Jurkat, Clone E6-1 (cell line): ENCODE data around the gene TOP1.
A peak's percentile ranks its signal among the peaks of the same experiment; 100 is the strongest.
"Not testable (repeated sequence)": the region's sequence is repeated elsewhere in the genome, so short reads cannot be mapped to it uniquely, and the experiment has no call there.

Experiments used
- DNase-seq: peaks from one replicate; pipeline ENCODE4 v3.0.0-alpha.2; 2011; ENCODE audit warnings: low read depth, low spot score
- H3K4me3 ChIP-seq: 2 replicates; pipeline ENCODE4 v1.5.1; 2011; ENCODE audit warnings: mild to moderate bottlenecking, low read length, control low read depth, moderate library complexity

TOP1 gene

DNA sequence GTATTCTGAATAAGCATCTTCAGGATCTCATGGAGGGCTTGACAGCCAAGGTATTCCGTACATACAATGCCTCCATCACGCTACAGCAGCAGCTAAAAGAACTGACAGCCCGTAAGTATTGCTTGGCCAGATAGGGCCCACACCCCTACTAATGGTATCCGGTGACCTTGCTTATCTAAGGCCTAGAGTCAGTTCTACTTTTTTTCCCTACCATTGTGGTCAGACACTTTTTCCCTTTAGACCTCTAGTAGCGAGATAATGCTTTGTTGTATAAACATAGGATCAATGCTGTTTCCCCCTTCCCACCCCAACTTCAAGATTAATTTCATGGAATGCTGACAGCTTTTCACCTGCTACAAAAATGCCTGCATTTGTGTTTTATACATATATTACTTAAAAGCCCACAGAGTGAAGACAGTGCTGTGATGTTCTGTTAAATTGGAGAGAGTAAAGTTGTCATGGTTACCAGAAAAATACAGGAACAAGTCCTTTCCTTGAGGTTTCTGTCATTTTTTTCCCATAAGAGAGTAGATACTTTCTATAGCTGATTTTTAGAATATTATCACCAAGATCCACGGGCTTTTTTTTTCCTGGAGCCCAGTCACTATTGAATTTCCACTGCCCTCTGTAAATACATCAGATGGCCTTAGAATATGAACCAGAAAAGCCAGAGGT is 87.8 kb downstream of the TOP1 start:
- no peak overlapping the region for H3K4me3 ChIP-seq
- no peak for DNase-seq

- H3K4me3 ChIP-seq, DNase-seq: not testable (repeated sequence)
Observed at GRCh38 chr20:41118159-41118558, 89.5 kb downstream of the TOP1 start.

GRCh38 chr20:41118632-41119031 is 90.0 kb downstream of the TOP1 start:
- DNase-seq: no peak
- H3K4me3 ChIP-seq: no peak overlapping the region

GRCh38 chr20:41119614-41120561 is 91.3 kb downstream of the TOP1 start:
- H3K4me3 ChIP-seq: no peak overlapping the region
- DNase-seq: no peak

GRCh38 chr20:41121399-41121798 is 92.8 kb downstream of the TOP1 start:
- H3K4me3 ChIP-seq: no peak overlapping the region
- DNase-seq: no peak

GRCh38 chr20:41123631-41124030 is 95.0 kb downstream of the TOP1 start:
- DNase-seq: no peak
- no peak overlapping the region for H3K4me3 ChIP-seq

DNA sequence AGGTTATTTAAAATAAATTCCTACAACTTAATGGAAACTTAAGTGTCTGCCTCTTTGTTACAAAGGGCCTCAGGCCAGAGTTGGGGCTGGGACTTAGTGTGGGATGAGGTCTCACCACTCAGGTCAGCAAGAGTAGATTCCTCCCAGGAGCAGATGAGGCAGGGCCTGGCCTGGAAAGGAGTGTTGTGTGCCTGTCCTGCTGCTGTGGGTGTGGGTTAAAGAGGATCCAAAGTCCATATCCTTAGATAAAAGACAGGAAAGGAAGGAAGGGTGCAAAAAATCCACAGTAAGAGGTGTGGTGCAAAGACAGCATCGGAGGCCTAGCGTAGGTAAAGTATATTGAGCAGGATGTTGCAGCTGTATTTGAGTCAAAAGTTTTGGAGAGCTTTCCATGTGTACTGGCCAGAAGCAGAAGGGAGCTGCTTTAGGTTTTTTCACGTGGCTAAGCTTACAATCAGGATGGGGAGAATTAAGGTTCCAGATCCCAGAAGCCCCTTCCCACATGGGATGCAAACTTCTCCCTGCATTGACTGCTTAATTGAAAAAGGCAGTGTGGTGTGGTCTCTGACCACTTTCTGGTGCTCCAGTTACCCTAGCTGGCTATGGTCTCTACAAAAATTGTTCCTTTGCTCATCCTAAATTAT is 96.0 kb downstream of the TOP1 start:
- DNase-seq: no peak
- no peak overlapping the region for H3K4me3 ChIP-seq

DNA sequence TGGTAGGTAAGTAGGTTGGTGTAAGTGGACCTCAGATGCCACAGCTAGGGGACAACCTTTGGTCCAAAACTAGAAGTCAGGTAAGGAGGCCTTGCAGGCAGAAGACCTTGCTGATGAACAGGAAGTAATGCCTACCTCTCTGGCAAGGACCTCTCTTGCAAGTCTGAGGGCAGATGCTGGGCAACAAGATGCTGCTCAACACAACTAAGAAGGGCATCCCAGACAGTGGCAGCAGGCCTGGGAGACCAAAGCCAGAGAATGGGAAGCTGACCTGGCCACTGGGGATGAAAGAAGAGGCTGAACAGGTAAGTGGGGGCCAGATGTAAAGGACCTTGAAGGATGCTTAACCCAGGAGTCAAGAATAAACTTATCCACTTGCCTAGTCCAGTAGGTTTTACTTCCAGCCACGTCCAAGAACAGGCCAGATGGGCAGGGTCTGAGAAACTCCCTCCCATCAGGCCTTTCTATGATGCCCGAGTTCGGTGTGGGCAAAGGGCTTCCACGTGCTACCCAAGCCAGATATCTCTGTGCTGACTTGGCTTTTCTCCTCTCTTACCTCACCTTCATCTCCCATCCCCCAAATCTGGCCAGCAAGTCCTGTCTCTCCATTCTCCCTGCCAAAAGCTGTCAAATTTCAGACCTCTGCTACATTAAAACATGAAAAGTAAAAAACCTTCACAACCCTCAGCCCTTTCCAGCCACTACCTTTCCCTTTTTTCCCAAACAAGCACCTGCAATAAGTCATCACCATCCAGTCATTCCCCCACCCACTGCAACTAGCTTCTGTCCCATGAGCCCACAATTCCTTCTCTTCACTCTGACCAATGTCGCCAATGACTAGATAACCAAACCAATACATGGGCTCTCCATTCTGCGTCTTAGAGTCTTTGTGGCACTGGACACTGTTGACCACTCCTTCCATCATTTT is 97.2 kb downstream of the TOP1 start:
- H3K4me3 ChIP-seq: no peak overlapping the region
- no peak for DNase-seq

GRCh38 chr20:41126719-41127118 is 98.1 kb downstream of the TOP1 start:
- H3K4me3 ChIP-seq: no peak overlapping the region
- no peak for DNase-seq

DNA sequence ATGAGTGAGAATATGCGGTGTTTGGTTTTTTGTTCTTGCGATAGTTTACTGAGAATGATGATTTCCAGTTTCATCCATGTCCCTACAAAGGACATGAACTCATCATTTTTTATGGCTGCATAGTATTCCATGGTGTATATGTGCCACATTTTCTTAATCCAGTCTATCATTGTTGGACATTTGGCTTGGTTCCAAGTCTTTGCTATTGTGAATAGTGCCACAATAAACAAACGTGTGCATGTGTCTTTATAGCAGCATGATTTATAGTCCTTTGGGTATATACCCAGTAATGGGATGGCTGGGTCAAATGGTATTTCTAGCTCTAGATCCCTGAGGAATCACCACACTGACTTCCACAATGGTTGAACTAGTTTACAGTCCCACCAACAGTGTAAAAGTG is 99.7 kb downstream of the TOP1 start:
- not testable (repeated sequence) for H3K4me3 ChIP-seq, DNase-seq

GRCh38 chr20:41131594-41132387 is 103.2 kb downstream of the TOP1 start:
- no peak for DNase-seq

DNA sequence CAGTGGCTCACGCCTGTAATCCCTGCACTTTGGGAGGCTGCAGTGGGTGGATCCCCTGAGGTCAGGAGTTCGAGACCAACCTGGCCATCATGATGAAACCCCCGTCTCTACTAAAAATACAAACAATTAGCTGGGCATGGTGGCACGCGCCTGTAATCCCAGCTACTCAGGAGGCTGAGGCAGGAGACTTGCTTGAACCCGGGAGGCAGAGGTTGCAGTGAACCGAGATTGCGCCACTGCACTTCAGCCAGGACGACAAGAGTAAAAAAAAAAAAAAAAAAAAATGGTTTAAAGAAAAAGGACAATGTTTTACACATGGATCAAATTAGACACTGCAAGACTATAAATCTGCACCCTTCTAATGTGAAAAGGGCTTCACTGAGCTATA is 103.8 kb downstream of the TOP1 start:
- DNase-seq, H3K4me3 ChIP-seq: not testable (repeated sequence)

More at GRCh38 chr20:41131594-41132387, 103.2 kb downstream of the TOP1 start:
- H3K4me3 ChIP-seq: no peak overlapping the region

- no peak for DNase-seq
- H3K4me3 ChIP-seq: no peak overlapping the region
Observed at GRCh38 chr20:41133709-41134361, 105.2 kb downstream of the TOP1 start.

DNA sequence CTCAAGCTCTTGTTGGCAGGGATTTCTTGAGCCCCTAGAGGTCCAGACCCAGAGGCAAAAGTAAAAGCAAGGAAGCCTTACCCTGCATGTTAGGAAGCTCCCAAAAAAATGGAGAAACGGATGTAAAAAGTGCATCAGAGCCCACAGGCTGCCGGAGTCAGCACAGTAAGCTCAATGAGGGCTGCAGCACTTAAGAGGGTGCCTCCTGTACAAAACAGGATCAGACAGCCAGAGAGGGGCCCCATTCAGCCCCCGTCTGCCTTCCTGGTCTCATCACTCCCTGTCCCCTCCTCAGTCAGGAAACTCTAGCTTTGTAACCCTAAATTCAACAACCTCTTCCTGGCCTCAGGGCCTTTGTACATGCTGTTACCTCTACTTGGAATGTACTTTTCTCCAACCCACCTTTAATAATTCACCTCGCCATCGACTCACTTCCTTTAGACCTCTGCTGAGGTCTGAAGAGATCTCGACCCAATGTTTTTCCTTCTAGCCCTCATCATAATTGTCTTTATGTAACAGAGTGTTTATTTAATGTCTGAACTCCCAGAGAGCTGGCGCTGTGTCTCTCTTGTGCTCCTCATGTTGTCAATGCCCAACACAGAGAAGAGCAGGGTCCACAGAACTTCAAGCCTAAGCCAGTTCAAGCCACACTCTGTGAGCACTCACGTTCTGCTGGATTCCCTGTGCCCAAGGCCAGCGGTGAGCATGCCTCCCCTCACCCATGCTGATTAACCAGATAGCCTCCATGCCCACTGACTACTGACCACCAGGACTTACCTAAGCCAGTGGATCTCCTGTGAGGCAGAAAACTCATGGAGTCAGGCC is 106.0 kb downstream of the TOP1 start:
- H3K4me3 ChIP-seq: no peak overlapping the region
- DNase-seq: no peak

GRCh38 chr20:41135187-41135887 is 106.7 kb downstream of the TOP1 start:
- DNase-seq: peak; percentile 66
- H3K4me3 ChIP-seq: no peak overlapping the region
